ENCODE measurements around the gene SIRT5. TPM values are rescaled to one million over a fixed set of nuclear protein-coding genes. Genes with fewer than 3 reads are reported as not detected.

The SIRT5 gene
- polyA plus RNA-seq, 3 donors, result 3.3 to 5.0 (median 3.4) TPM

GRCh38 chr6:13536796-13537526, 37.4 kb upstream of the SIRT5 start:
- Histone ChIP-seq H3K4me1 (ENCODE audit: control insufficient read depth in 1 of 2, insufficient read depth in 2 of 2, low read length in 2 of 2) (no peaks in the 10 kb centered on the region), H3K4me3 (replicated peaks in 1 of 3; ENCODE audit: low read depth in 2 of 3, low read length in 3 of 3) (no peak overlapping the region), H3K27me3 (ENCODE audit: control insufficient read depth in 2 of 2, insufficient read depth in 2 of 2, low read length in 2 of 2) (no peaks in the 10 kb centered on the region), H2AFZ (ENCODE audit: insufficient read depth, low read depth, low read length, poor library complexity, severe bottlenecking) (no peak overlapping the region), H3K4me2 (replicated peaks; ENCODE audit: extremely low read depth, low read length, poor library complexity, severe bottlenecking) (no peak overlapping the region), H4K20me1 (ENCODE audit: insufficient read depth, low read length) (no peaks in the 10 kb centered on the region), H3K27ac (ENCODE audit: low read depth in 1 of 2, low read length in 2 of 2) (no peak overlapping the region), H3K36me3 (replicated peaks in 1 of 2; ENCODE audit: control insufficient read depth in 1 of 2, insufficient read depth in 2 of 2, low read length in 2 of 2) (no peaks in the 10 kb centered on the region), H3K9ac (ENCODE audit: insufficient read depth, low read length, poor library complexity, severe bottlenecking) (no peak overlapping the region), H3K79me2 (ENCODE audit: insufficient read depth, low read length) (no peaks in the 10 kb centered on the region), H3K9me3 (replicated peaks in 1 of 2; ENCODE audit: control insufficient read depth in 1 of 2, insufficient read depth in 1 of 2, low read length in 2 of 2) (peaks cover 0 to 2% of the 10 kb centered on the region in 2 donors)
- WGBS (ENCODE audit: insufficient coverage), result no CpG with 5 or more reads among the region's 4 CpGs
- intact Hi-C loops (cut with micrococcal nuclease), result loop anchor here in 1 of 2 donors (5.0 kb wide), 1 partner anchor 200 kb away; no protein-coding TSS in a partner anchor
- DNase-seq, result no peak
- H3K9me3 Mint-ChIP-seq, result peaks cover 0 to 4% (median 2%) of the 10 kb centered on the region in 7 donors
- H3K4me3 Mint-ChIP-seq, result no peak overlapping the region
- no peaks in the 10 kb centered on the region for H3K4me1 Mint-ChIP-seq
- H3K36me3 Mint-ChIP-seq, result no peaks in the 10 kb centered on the region
- H3K27me3 Mint-ChIP-seq (ENCODE audit: low read depth in 3 of 3), result peaks cover 0 to 6% (median 3%) of the 10 kb centered on the region in 3 donors
- TF ChIP-seq CTCF (IDR thresholded peaks at IDR 0.05), result no peak
- H3K27ac Mint-ChIP-seq, result no peak overlapping the region

GRCh38 chr6:13537527-13537897, 36.9 kb upstream of the SIRT5 start:
- H3K36me3 ChIP-seq (replicated peaks in 1 of 2; ENCODE audit: control insufficient read depth in 1 of 2, insufficient read depth in 2 of 2, low read length in 2 of 2), result no peaks in the 10 kb centered on the region
- intact Hi-C loops (cut with micrococcal nuclease), result loop anchor here in 1 of 2 donors (5.0 kb wide), 1 partner anchor 200 kb away; no protein-coding TSS in a partner anchor
- H3K4me2 ChIP-seq (replicated peaks; ENCODE audit: extremely low read depth, low read length, poor library complexity, severe bottlenecking), result no peak overlapping the region
- no peaks in the 10 kb centered on the region for H3K79me2 ChIP-seq (ENCODE audit: insufficient read depth, low read length)
- Mint-ChIP-seq H3K27ac (no peak overlapping the region), H3K4me3 (no peak overlapping the region), H3K27me3 (ENCODE audit: low read depth in 3 of 3) (peaks cover 0 to 4% (median 3%) of the 10 kb centered on the region in 3 donors), H3K4me1 (no peaks in the 10 kb centered on the region), H3K36me3 (no peaks in the 10 kb centered on the region), H3K9me3 (peaks cover 0 to 4% (median 2%) of the 10 kb centered on the region in 7 donors)
- no peak for DNase-seq
- no peaks in the 10 kb centered on the region for H3K27me3 ChIP-seq (ENCODE audit: control insufficient read depth in 2 of 2, insufficient read depth in 2 of 2, low read length in 2 of 2)
- no peak overlapping the region for H3K4me3 ChIP-seq (replicated peaks in 1 of 3; ENCODE audit: low read depth in 2 of 3, low read length in 3 of 3)
- no peak overlapping the region for H3K9ac ChIP-seq (ENCODE audit: insufficient read depth, low read length, poor library complexity, severe bottlenecking)
- no peaks in the 10 kb centered on the region for H4K20me1 ChIP-seq (ENCODE audit: insufficient read depth, low read length)
- TF ChIP-seq CTCF (IDR thresholded peaks at IDR 0.05), result no peak
- H3K27ac ChIP-seq (ENCODE audit: low read depth in 1 of 2, low read length in 2 of 2), result no peak overlapping the region
- no peaks in the 10 kb centered on the region for H3K4me1 ChIP-seq (ENCODE audit: control insufficient read depth in 1 of 2, insufficient read depth in 2 of 2, low read length in 2 of 2)
- H2AFZ ChIP-seq (ENCODE audit: insufficient read depth, low read depth, low read length, poor library complexity, severe bottlenecking), result no peak overlapping the region
- peaks cover 0 to 2% of the 10 kb centered on the region in 2 donors for H3K9me3 ChIP-seq (replicated peaks in 1 of 2; ENCODE audit: control insufficient read depth in 1 of 2, insufficient read depth in 1 of 2, low read length in 2 of 2)
- WGBS (ENCODE audit: insufficient coverage), result no CpG with 5 or more reads among the region's 2 CpGs
